ENCODE data around the gene CARS1. TPM values are rescaled to one million over a fixed set of nuclear protein-coding genes. Genes with fewer than 3 reads are reported as not detected.

CARS1 gene
- total and polyA plus RNA-seq, 7 donors, result 24.2 to 78.6 (median 52.0) TPM

DNA sequence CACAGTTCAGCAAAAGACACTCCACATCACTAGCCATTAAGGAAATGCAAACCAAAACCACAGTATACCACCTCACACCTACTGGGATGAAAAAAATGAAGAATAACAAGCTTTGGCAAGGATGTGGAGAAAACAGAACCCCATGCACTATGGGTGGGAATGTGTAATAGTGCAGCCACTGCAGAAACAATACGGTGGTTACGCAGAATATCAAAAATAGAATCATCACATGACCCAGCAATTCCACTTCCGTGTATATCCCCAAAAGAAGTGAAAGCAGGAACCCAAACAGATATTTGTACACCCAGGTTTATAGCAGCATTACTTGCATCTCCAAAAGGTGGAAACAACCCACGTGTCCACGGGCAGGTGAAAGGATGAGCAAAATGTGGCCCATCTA lies 20.8 kb downstream of the CARS1 start:
- Histone ChIP-seq H3K27ac (no peak overlapping the region), H3K27me3 (ENCODE audit: insufficient read depth in 3 of 3, low read length in 2 of 3) (no peaks in the 10 kb centered on the region), H3K9me3 (no peaks in the 10 kb centered on the region), H3K4me1 (peaks cover 6% of the 10 kb centered on the region), H3K36me3 (ENCODE audit: insufficient read depth in 1 of 2, low read depth in 1 of 2) (peaks cover 14 to 83% of the 10 kb centered on the region in 2 donors), H3K4me3 (no peak overlapping the region)
- intact Hi-C loops (cut with DNase I), result loop anchor here (2.0 kb wide), 2 partner anchors 54 to 180 kb away; no protein-coding TSS in a partner anchor
- 65 to 76% (median 67%) methylated on average over 5 of the region's 5 CpGs for WGBS, 3 donors
- DNase-seq (no peak), ATAC-seq (no peak)
- TF ChIP-seq, protein P1, sequence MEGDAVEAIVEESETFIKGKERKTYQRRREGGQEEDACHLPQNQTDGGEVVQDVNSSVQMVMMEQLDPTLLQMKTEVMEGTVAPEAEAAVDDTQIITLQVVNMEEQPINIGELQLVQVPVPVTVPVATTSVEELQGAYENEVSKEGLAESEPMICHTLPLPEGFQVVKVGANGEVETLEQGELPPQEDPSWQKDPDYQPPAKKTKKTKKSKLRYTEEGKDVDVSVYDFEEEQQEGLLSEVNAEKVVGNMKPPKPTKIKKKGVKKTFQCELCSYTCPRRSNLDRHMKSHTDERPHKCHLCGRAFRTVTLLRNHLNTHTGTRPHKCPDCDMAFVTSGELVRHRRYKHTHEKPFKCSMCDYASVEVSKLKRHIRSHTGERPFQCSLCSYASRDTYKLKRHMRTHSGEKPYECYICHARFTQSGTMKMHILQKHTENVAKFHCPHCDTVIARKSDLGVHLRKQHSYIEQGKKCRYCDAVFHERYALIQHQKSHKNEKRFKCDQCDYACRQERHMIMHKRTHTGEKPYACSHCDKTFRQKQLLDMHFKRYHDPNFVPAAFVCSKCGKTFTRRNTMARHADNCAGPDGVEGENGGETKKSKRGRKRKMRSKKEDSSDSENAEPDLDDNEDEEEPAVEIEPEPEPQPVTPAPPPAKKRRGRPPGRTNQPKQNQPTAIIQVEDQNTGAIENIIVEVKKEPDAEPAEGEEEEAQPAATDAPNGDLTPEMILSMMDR (IDR thresholded peaks at IDR 0.05), result no peak

DNA sequence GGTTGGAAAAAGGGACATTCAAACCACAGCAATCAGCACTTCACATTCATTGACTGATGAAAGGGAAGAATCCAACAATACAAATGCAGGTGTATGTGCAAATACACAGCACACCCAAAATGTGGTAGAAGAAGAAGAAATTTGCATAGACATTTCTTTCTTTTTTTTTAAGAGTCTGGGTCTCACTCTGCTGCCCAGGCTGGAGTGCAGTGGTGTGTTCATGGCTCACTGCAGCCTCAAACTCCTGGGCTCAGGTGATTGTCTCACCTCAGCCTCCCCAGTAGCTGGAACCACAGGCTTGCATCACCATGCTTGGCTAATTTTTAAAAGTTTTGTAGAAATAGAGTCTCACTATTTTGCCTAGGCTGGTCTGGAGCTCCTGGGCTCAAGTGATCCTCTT lies 21.9 kb downstream of the CARS1 start:
- no peak overlapping the region for H3K4me3 ChIP-seq
- intact Hi-C loops (cut with DNase I), result no loop called here
- no peaks in the 10 kb centered on the region for H3K27me3 ChIP-seq (ENCODE audit: insufficient read depth in 3 of 3, low read length in 2 of 3)
- no peaks in the 10 kb centered on the region for H3K9me3 ChIP-seq
- no peak for ATAC-seq
- TF ChIP-seq, protein P1 (IDR thresholded peaks at IDR 0.05), result no peak
- no peak overlapping the region for H3K27ac ChIP-seq
- peaks cover 12 to 85% of the 10 kb centered on the region in 2 donors for H3K36me3 ChIP-seq (ENCODE audit: insufficient read depth in 1 of 2, low read depth in 1 of 2)
- no peaks in the 10 kb centered on the region for H3K4me1 ChIP-seq
- no peak for DNase-seq

DNA sequence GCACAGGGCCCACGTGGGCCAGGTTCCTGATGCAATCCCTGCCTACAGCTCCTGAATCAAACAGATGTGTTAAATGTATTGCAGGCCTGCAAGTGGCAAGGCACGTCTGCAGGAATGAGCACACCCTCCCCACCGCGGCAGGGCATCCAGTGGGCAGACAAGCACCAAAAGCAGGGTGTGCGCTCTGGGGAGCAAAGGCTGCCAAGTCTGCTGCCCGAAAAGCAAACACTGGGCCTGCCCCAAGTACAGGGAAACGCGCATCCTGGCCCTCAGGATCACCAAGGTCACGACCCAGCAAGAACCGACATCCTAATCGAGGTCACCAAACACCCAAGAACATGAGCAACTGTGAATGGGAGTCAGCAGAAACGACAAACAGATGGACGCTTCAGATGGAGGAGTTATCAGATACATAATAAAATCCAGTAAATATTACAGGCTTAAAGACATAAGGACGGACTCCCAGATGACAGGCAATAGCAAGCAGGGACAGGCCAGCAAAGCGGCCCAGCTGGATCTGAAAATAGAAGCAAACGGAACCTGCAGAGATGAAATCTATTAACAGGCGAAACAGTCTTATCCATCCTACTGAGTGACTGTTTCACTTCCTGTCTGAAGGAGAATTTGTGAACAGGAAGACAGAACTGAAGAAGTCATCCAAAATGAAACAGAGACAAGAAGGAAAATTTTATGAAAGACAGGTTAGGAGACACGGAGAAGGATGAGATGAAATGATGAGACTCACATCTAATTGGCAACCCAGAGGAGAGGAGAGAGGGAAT lies 26.7 kb downstream of the CARS1 start:
- TF ChIP-seq, protein P1 (IDR thresholded peaks at IDR 0.05), result no peak
- DNase-seq (no peak), ATAC-seq (no peak)
- no peaks in the 10 kb centered on the region for H3K9me3 ChIP-seq
- no peaks in the 10 kb centered on the region for H3K4me1 ChIP-seq
- WGBS, 3 donors, result 75 to 83% (median 81%) methylated on average over 18 of the region's 18 CpGs
- H3K27me3 ChIP-seq (ENCODE audit: insufficient read depth in 3 of 3, low read length in 2 of 3), result no peaks in the 10 kb centered on the region
- no peak overlapping the region for H3K27ac ChIP-seq
- intact Hi-C loops (cut with DNase I), result no loop called here
- peaks cover 3 to 84% of the 10 kb centered on the region in 2 donors for H3K36me3 ChIP-seq (ENCODE audit: insufficient read depth in 1 of 2, low read depth in 1 of 2)
- no peak overlapping the region for H3K4me3 ChIP-seq

DNA sequence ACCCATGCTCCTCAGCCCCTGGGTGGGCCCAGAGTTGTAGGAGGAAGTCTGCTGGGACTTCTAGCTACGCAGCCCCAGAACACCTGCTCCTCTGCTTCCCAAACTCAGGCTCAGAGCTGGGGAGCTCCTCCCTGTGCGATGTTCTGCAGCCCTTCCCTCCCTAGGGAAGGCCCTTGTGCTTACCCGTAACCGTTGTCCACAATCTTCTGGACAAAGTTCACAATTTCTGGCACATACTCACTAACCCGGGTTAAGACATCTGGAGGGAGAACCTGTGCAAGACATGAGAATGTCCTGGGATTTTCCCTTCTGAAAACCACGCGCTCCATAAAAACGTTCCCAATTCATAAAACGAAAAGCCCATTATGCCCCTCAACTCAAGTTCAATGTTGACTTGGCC lies 28.4 kb downstream of the CARS1 start:
- Histone ChIP-seq H3K36me3 (ENCODE audit: insufficient read depth in 1 of 2, low read depth in 1 of 2) (peaks cover 3 to 89% of the 10 kb centered on the region in 2 donors), H3K4me3 (no peak overlapping the region), H3K27me3 (ENCODE audit: insufficient read depth in 3 of 3, low read length in 2 of 3) (no peaks in the 10 kb centered on the region), H3K9me3 (no peaks in the 10 kb centered on the region), H3K4me1 (no peaks in the 10 kb centered on the region), H3K27ac (no peak overlapping the region)
- TF ChIP-seq, protein P1 (IDR thresholded peaks at IDR 0.05), result no peak
- ATAC-seq (no peak), DNase-seq (no peak)
- WGBS, 3 donors, result 81 to 89% (median 87%) methylated on average over 9 of the region's 9 CpGs
- intact Hi-C loops (cut with DNase I), result no loop called here

DNA sequence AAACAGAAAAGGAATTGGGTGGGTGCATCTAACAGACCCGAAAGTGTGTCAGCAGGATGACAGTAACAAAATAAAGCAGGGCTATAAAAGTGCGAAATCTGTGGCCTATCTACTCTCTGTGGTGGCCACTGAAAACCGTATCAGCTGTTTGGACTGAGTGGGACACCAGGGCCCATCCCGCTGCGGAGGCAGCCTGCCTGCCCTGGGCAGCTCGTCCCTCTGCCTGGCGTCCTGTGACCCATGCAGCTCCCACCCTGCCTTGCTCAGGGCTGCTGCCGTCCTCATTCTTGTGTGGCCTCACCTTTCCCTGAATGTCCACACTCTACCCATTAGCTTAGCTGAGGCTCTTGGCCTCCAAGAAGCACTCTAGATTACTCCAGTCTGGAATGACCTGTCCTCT lies 30.4 kb downstream of the CARS1 start:
- 91 to 95% (median 91%) methylated on average over 8 of the region's 8 CpGs for whole genome bisulfite sequencing, 3 donors
- intact Hi-C loops (cut with DNase I), result no loop called here
- Histone ChIP-seq H3K4me3 (no peak overlapping the region), H3K9me3 (no peaks in the 10 kb centered on the region), H3K27ac (no peak overlapping the region), H3K36me3 (ENCODE audit: insufficient read depth in 1 of 2, low read depth in 1 of 2) (peaks cover 3 to 83% of the 10 kb centered on the region in 2 donors), H3K27me3 (ENCODE audit: insufficient read depth in 3 of 3, low read length in 2 of 3) (no peaks in the 10 kb centered on the region), H3K4me1 (no peaks in the 10 kb centered on the region)
- ATAC-seq (no peak), DNase-seq (no peak)
- TF ChIP-seq, protein P1 (IDR thresholded peaks at IDR 0.05), result no peak
